K562 (cell line): ENCODE data around the gene ARHGAP42. TPM values are rescaled to one million over a fixed set of nuclear protein-coding genes. Genes with fewer than 3 reads are reported as not detected.

Experiments used
- ATAC-seq: fragments of 200-7000 bp; cut with Tn5 transposase; 3 replicates; pipeline ENCODE4 v1.9.1; 2020; ENCODE audit warnings: moderate library complexity
- BruUV-seq: library from RNA; stranded (reverse); fragments of 400-500 nt; replicated peaks from 2 replicates; lab custom pipeline; 2021; lab: Mats Ljungman, UMichigan
- CTCF ChIA-PET: fragments of 300-600 bp; formaldehyde crosslinking; extraction: SDS; loops from one replicate; lab custom pipeline; 2021; ENCODE audit warnings: low intra/inter-chr PET ratio; lab: Yijun Ruan, JAX
- POLR2A ChIA-PET: fragments of 300-600, 350-650 bp; sonication (Branson Sonifier 250); formaldehyde crosslinking; extraction: SDS; loops from one replicate; lab custom pipeline; 2021; ENCODE audit warnings: antibody characterized with exemption, inconsistent platforms; lab: Yijun Ruan, JAX
- DNase-seq, 4 experiments: peaks; one replicate each; pipeline versions ENCODE4 v3.0.0 to v3.0.0-alpha.2; 2011 to 2018; ENCODE audit warnings: low spot score in 3 of 4, mixed read lengths in 3 of 4; ENCODE audit errors: extremely low read depth in 1 of 4
- FAIRE-seq: peaks from 2 replicates; lab custom pipeline; 2011; peaks lifted over from hg19 to GRCh38; lab: Jason Lieb, UNC
- H2AFZ ChIP-seq: 2 replicates; pipeline ENCODE4 v1.6.0; 2011; ENCODE audit warnings: low read depth, low read length, control low read depth, inconsistent platforms
- H3K27ac ChIP-seq: fragments of 200-600 bp; 3 replicates; pipeline ENCODE4 v1.8.0; 2011; ENCODE audit warnings: low read depth, mild to moderate bottlenecking, control low read depth, inconsistent platforms, low read length, moderate library complexity, mixed read lengths; ENCODE audit errors: extremely low read depth
- H3K27me3 ChIP-seq, 2 experiments: fragments of 300-600 bp in 1 of 2; 2 replicates in 1 of 2; 3 replicates in 1 of 2; pipeline versions ENCODE4 v1.6.0 to v1.8.0; 2011; ENCODE audit warnings: inconsistent platforms in 2 of 2, low read length in 2 of 2, mild to moderate bottlenecking in 1 of 2, mixed read lengths in 1 of 2, moderate library complexity in 1 of 2; ENCODE audit not compliant: control insufficient read depth in 2 of 2, insufficient read depth in 2 of 2
- H3K36me3 ChIP-seq: fragments of 300-600 bp; 3 replicates; pipeline ENCODE4 v1.8.0; 2011; ENCODE audit warnings: mild to moderate bottlenecking, low read length, inconsistent platforms; ENCODE audit not compliant: control insufficient read depth, insufficient read depth
- H3K4me1 ChIP-seq, 2 experiments: fragments of 200-600 bp in 1 of 2; replicated peaks in 1 of 2; 2 replicates in 1 of 2; 3 replicates in 1 of 2; pipeline versions ENCODE4 v1.5.1 to v1.8.0; 2011; ENCODE audit warnings: inconsistent platforms in 2 of 2, low read length in 2 of 2, mild to moderate bottlenecking in 1 of 2, mixed read lengths in 1 of 2, moderate library complexity in 1 of 2; ENCODE audit not compliant: control insufficient read depth in 2 of 2, insufficient read depth in 2 of 2
- H3K4me2 ChIP-seq: 2 replicates; pipeline ENCODE4 v1.6.1; 2011; ENCODE audit warnings: low read length, control low read depth, inconsistent platforms, mixed read lengths; ENCODE audit not compliant: insufficient read depth
- H3K4me3 ChIP-seq: fragments of 200-600 bp; sonication (generic), shearing (Covaris generic); 2 replicates; pipeline ENCODE4 v1.5.1; 2016; ENCODE audit warnings: control low read depth, inconsistent platforms
- H3K79me2 ChIP-seq: fragments of 200-600 bp; 3 replicates; pipeline ENCODE4 v1.8.0; 2011; ENCODE audit warnings: low read length, inconsistent platforms; ENCODE audit not compliant: control insufficient read depth, insufficient read depth
- H3K9ac ChIP-seq, 2 experiments: 2 replicates each; pipeline versions ENCODE4 v1.6.0 to v1.6.1; 2011; ENCODE audit warnings: low read depth in 2 of 2, low read length in 2 of 2, control low read depth in 1 of 2, inconsistent platforms in 1 of 2, mild to moderate bottlenecking in 1 of 2, mixed read lengths in 1 of 2; ENCODE audit not compliant: insufficient read depth in 1 of 2
- H3K9me1 ChIP-seq: one replicate; pipeline ENCODE4 v1.6.0; 2011; ENCODE audit warnings: inconsistent platforms, mild to moderate bottlenecking, low read length, moderate library complexity; ENCODE audit not compliant: control insufficient read depth, insufficient read depth
- H3K9me3 ChIP-seq: replicated peaks from 2 replicates; pipeline ENCODE4 v1.5.1; 2011; ENCODE audit warnings: low read depth, low read length, inconsistent platforms; ENCODE audit not compliant: control insufficient read depth, insufficient read depth
- H4K20me1 ChIP-seq: replicated peaks from 2 replicates; pipeline ENCODE4 v1.6.1; 2011; ENCODE audit warnings: low read length, inconsistent platforms, mixed read lengths; ENCODE audit not compliant: control insufficient read depth, insufficient read depth
- MED1 ChIP-seq: sonication (generic); formaldehyde crosslinking; IDR thresholded peaks from 2 replicates; pipeline ENCODE4 v1.8.1; 2023; ENCODE audit warnings: missing genetic modification reagents, borderline replicate concordance
- ZNF165 ChIP-seq: fragments of 250-450 bp; sonication (Bioruptor Pico); IDR thresholded peaks from 2 replicates; pipeline ENCODE4 v1.4.0; 2020; ENCODE audit warnings: borderline replicate concordance
- ZNF436 ChIP-seq: fragments of 250-450, 450-650 bp; sonication (Bioruptor Pico); formaldehyde crosslinking; IDR thresholded peaks from 2 replicates; pipeline ENCODE4 v1.7.0; 2020; ENCODE audit warnings: mild to moderate bottlenecking
- ZNF668 ChIP-seq: fragments of 250-450 bp; sonication (Bioruptor Pico); IDR thresholded peaks from 2 replicates; pipeline ENCODE4 v1.8.0; 2022; ENCODE audit warnings: mild to moderate bottlenecking, inconsistent platforms
- WGBS: fragments of 100-300 bp; shearing (Covaris generic); methylation state at CpG from one replicate; pipeline ENCODE4 v1.1.6; 2016; ENCODE audit warnings: low coverage, mixed read lengths; ENCODE audit not compliant: insufficient coverage; ENCODE audit errors: missing lambda C conversion rate; 5-methylcytosine and 5-hydroxymethylcytosine counted together
- in situ Hi-C: fragments of 300-500 bp; cut with MboI; formaldehyde crosslinking; loops from 4 replicates; pipeline ENCODE4 v1.15.0; 2018; ENCODE audit warnings: inconsistent platforms, mixed read lengths
- intact Hi-C: fragments of 100-400 bp; cut with micrococcal nuclease; formaldehyde crosslinking; loops from 2 replicates; pipeline ENCODE4 v1.14.2; 2022
- polyA plus RNA-seq, 8 experiments: library from polyadenylated mRNA; depleted of rRNA in 4 of 8; stranded (reverse) in 5 of 8; unstranded in 3 of 8; fragments of >200 nt; fragmentation: Nextera tagmentation in 2 of 8; fragmentation: Illumina TruSeq in 1 of 8; extraction: Ambion mirVana in 2 of 8; extraction: Trizol in 1 of 8; gene quantifications; 2 replicates each; pipeline versions ENCODE4 v1.2.1 to v1.2.3, GENCODE V29; 2011 to 2014; ENCODE audit warnings: inconsistent platforms in 1 of 8, missing spikeins in 1 of 8
- total RNA-seq, 7 experiments: library from RNA; depleted of rRNA in 6 of 7; stranded (reverse); fragments of >200 nt in 6 of 7; fragmentation: Illumina TruSeq in 2 of 7; extraction: Trizol in 2 of 7; gene quantifications; 2 replicates each; pipeline versions ENCODE4 v1.2.1 to v1.2.3, GENCODE V29; 2011 to 2021; ENCODE audit warnings: low replicate concordance in 1 of 7
- TF ChIP-seq, protein P1 (sequence below): fragments of 250-450 bp; sonication (Bioruptor Pico); IDR thresholded peaks from 2 replicates; pipeline ENCODE4 v1.5.1; 2021; ENCODE audit warnings: mild to moderate bottlenecking
- TF ChIP-seq, protein P2 (sequence below): fragments of 200-400 bp; formaldehyde crosslinking; IDR thresholded peaks from 2 replicates; pipeline ENCODE4 v1.6.1; 2017; ENCODE audit warnings: mild to moderate bottlenecking, low read depth, low read length, moderate library complexity

ARHGAP42 gene
- total and polyA plus RNA-seq, 9 of the 15 experiments (the other 6 are each of a cell fraction or from before 2014, with no cell fraction given) = 0.95 to 6.1 (median 2.4) TPM

DNA sequence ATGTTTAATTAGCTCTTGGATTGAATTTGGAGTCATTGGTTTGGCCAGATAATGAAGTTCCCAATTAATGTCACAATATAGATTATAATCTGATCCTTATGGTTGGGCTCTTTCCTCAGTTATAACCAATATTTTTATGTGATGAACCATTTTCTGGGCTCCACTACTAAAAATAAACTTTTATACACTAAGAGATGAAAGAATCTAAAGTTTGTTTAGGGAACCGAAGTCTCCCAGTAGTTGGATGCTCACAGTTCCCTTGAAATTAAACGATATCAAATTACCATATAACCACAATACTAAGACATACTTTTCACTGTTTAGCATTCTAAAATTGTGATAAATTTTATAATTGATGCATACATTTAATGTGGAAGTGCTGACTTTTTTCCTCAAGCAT, 47.0 kb upstream of the ARHGAP42 start:
- Histone ChIP-seq H3K79me2 (no peaks in the 10 kb centered on the region), H3K4me2 (no peak overlapping the region), H4K20me1 (no peaks in the 10 kb centered on the region), H2AFZ (peak overlapping the region; percentile 81; the same call in 1 of the 2 replicates), H3K4me1 (peaks cover 0 to 7% of the 10 kb centered on the region in 2 experiments; a peak in 3 of 5 replicates), H3K9ac (no peak overlapping the region), H3K27me3 (no peaks in the 10 kb centered on the region), H3K9me3 (no peaks in the 10 kb centered on the region), H3K9me1 (no peaks in the 10 kb centered on the region), H3K36me3 (no peaks in the 10 kb centered on the region), H3K4me3 (no peak overlapping the region), H3K27ac (no peak overlapping the region)
- POLR2A ChIA-PET = interaction anchor here (1.5 kb wide), 1 partner anchor 9 kb away, joined by 3 read pairs; no protein-coding TSS in a partner anchor
- CTCF ChIA-PET = no interaction called here
- ATAC-seq (no peak), FAIRE-seq (no peak), DNase-seq (no peak)
- TF ChIP-seq MED1 (CRISPR knock-in tag) (no peak), ZNF165 (CRISPR knock-in tag) (no peak), ZNF436 (CRISPR knock-in tag) (no peak), ZNF668 (no peak)
- TF ChIP-seq, protein P1, sequence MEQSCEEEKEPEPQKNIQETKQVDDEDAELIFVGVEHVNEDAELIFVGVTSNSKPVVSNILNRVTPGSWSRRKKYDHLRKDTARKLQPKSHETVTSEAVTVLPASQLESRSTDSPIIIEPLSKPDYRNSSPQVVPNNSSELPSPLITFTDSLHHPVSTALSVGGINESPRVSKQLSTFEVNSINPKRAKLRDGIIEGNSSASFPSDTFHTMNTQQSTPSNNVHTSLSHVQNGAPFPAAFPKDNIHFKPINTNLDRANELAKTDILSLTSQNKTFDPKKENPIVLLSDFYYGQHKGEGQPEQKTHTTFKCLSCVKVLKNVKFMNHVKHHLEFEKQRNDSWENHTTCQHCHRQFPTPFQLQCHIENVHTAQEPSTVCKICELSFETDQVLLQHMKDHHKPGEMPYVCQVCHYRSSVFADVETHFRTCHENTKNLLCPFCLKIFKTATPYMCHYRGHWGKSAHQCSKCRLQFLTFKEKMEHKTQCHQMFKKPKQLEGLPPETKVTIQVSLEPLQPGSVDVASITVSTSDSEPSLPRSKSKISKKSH (CRISPR knock-in tag) = no peak
- TF ChIP-seq, protein P2, sequence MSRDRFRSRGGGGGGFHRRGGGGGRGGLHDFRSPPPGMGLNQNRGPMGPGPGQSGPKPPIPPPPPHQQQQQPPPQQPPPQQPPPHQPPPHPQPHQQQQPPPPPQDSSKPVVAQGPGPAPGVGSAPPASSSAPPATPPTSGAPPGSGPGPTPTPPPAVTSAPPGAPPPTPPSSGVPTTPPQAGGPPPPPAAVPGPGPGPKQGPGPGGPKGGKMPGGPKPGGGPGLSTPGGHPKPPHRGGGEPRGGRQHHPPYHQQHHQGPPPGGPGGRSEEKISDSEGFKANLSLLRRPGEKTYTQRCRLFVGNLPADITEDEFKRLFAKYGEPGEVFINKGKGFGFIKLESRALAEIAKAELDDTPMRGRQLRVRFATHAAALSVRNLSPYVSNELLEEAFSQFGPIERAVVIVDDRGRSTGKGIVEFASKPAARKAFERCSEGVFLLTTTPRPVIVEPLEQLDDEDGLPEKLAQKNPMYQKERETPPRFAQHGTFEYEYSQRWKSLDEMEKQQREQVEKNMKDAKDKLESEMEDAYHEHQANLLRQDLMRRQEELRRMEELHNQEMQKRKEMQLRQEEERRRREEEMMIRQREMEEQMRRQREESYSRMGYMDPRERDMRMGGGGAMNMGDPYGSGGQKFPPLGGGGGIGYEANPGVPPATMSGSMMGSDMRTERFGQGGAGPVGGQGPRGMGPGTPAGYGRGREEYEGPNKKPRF = no peak
- intact Hi-C loops = no loop called here
- in situ Hi-C loops = no loop called here
- no TSS peak for BruUV-seq
- WGBS = 28% methylated on average over 2 of the region's 2 CpGs
